GM19023 (cell line): ENCODE results near the gene ARAP1.
A peak's percentile ranks its signal among the peaks of the same experiment; 100 is the strongest.
"Not testable (repeated sequence)": the region's sequence is repeated elsewhere in the genome, so short reads cannot be mapped to it uniquely, and the experiment has no call there.

Experiments
- ATAC-seq: cut with Tn5 transposase; IDR thresholded peaks from one replicate; pipeline ENCODE4 v1.9.1; 2021; ENCODE audit warnings: mild to moderate bottlenecking, moderate library complexity; ENCODE audit not compliant: unreplicated experiment

ARAP1 gene

GRCh38 chr11:72752088-72752914, at the start of gene ARAP1:
Gene ARAP1, minus strand, starts transcription at chr11:72752408. Its CDS starts 25,280 bp downstream, at chr11:72727128.
- peak; percentile 60 for ATAC-seq

- ATAC-seq, result no peak
Measured at GRCh38 chr11:72799441-72799840, 47.2 kb upstream of the ARAP1 start.

- no peak for ATAC-seq
Measured at GRCh38 chr11:72798361-72798760, 46.2 kb upstream of the ARAP1 start.

- ATAC-seq, result peak; percentile 92
Measured at GRCh38 chr11:72793425-72794367, 41.5 kb upstream of the ARAP1 start, which contains the start of gene STARD10. Gene STARD10, minus strand, starts transcription at chr11:72794047. Its CDS starts 12,866 bp downstream, at chr11:72781181.

GRCh38 chr11:72793076-72793424, 40.8 kb upstream of the ARAP1 start:
- ATAC-seq, result no peak

GRCh38 chr11:72792437-72793021, 40.3 kb upstream of the ARAP1 start:
- no peak for ATAC-seq

- ATAC-seq, result not testable (repeated sequence)
Measured at GRCh38 chr11:72791228-72791627, 39.0 kb upstream of the ARAP1 start.

- ATAC-seq, result no peak
Measured at GRCh38 chr11:72789493-72790131, 37.4 kb upstream of the ARAP1 start.

- no peak for ATAC-seq
Measured at GRCh38 chr11:72788241-72788640, 36.0 kb upstream of the ARAP1 start.

- ATAC-seq, result no peak
Measured at GRCh38 chr11:72787216-72788104, 35.3 kb upstream of the ARAP1 start.

GRCh38 chr11:72786305-72787215, 34.4 kb upstream of the ARAP1 start:
- no peak for ATAC-seq

- ATAC-seq, result no peak
Measured at GRCh38 chr11:72784662-72785061, 32.5 kb upstream of the ARAP1 start.

- no peak for ATAC-seq
Measured at GRCh38 chr11:72783144-72783905, 31.1 kb upstream of the ARAP1 start.

- ATAC-seq, result no peak
Measured at GRCh38 chr11:72782081-72782920, 30.1 kb upstream of the ARAP1 start.

- ATAC-seq, result no peak
Measured at GRCh38 chr11:72781313-72782080, 29.3 kb upstream of the ARAP1 start.

GRCh38 chr11:72781063-72781312, 28.8 kb upstream of the ARAP1 start:
- no peak for ATAC-seq
